SK-N-SH (cell line): ENCODE data around the gene STXBP6. TPM values are rescaled to one million over a fixed set of nuclear protein-coding genes. Genes with fewer than 3 reads are reported as not detected.

Source experiments
- CTCF ChIA-PET: fragments of 300-600, 350-600 bp; formaldehyde crosslinking; extraction: SDS; loops from one replicate; lab custom pipeline; 2021; lab: Yijun Ruan, JAX
- POLR2A ChIA-PET: fragments of 350-600 bp; sonication (Branson Sonifier 250); formaldehyde crosslinking; extraction: SDS; loops from one replicate; lab custom pipeline; 2020; ENCODE audit warnings: antibody characterized with exemption, inconsistent platforms; lab: Yijun Ruan, JAX
- DNase-seq: peaks from one replicate; pipeline ENCODE4 v3.0.0; 2012
- H2AFZ ChIP-seq: fragments of 200-600 bp; sonication (generic); 2 replicates; pipeline ENCODE4 v1.8.1; 2016; ENCODE audit warnings: antibody characterized with exemption, mild to moderate bottlenecking, low read depth
- H3F3A ChIP-seq: fragments of 200-600 bp; sonication (generic); replicated peaks from 2 replicates; pipeline ENCODE3; 2016; ENCODE audit warnings: antibody characterized with exemption, mild to moderate bottlenecking; ENCODE audit not compliant: insufficient read depth
- H3K27ac ChIP-seq, 2 experiments: fragments of 200-500 bp in 1 of 2; fragments of 200-600 bp in 1 of 2; sonication (Bioruptor generic) in 1 of 2; sonication (generic), shearing (Covaris generic) in 1 of 2; 2 replicates each; pipeline versions ENCODE4 v1.5.1 to v1.6.1; 2014 to 2016; ENCODE audit warnings: low read depth in 2 of 2, inconsistent platforms in 1 of 2, low read length in 1 of 2, mild to moderate bottlenecking in 1 of 2, mixed read lengths in 1 of 2
- H3K27me3 ChIP-seq: fragments of 200-600 bp; sonication (generic), shearing (Covaris generic); 2 replicates; pipeline ENCODE4 v1.6.1; 2016; ENCODE audit warnings: mixed run types; ENCODE audit not compliant: insufficient read depth
- H3K36me3 ChIP-seq, 2 experiments: fragments of 200-500 bp in 1 of 2; fragments of 200-600 bp in 1 of 2; sonication (Bioruptor generic) in 1 of 2; sonication (generic) in 1 of 2; replicated peaks in 1 of 2; 2 replicates each; pipeline versions ENCODE3 to v1.5.1; 2014 to 2016; ENCODE audit warnings: low read length in 1 of 2, mild to moderate bottlenecking in 1 of 2; ENCODE audit not compliant: insufficient read depth in 2 of 2, control insufficient read depth in 1 of 2
- H3K4me1 ChIP-seq, 2 experiments: fragments of 200-500 bp in 1 of 2; fragments of 200-600 bp in 1 of 2; sonication (Bioruptor generic) in 1 of 2; sonication (generic), shearing (Covaris generic) in 1 of 2; 2 replicates each; pipeline versions ENCODE4 v1.5.1 to v1.6.1; 2014 to 2016; ENCODE audit warnings: low read depth in 1 of 2, low read length in 1 of 2, mixed run types in 1 of 2; ENCODE audit not compliant: insufficient read depth in 2 of 2, control insufficient read depth in 1 of 2
- H3K4me2 ChIP-seq: fragments of 200-600 bp; sonication (generic), shearing (Covaris generic); 2 replicates; pipeline ENCODE4 v1.6.1; 2017; ENCODE audit warnings: mixed run types
- H3K4me3 ChIP-seq, 2 experiments: fragments of 200-500 bp in 1 of 2; fragments of 200-600 bp in 1 of 2; sonication (Bioruptor generic) in 1 of 2; sonication (generic), shearing (Covaris generic) in 1 of 2; 2 replicates each; pipeline versions ENCODE4 v1.5.1 to v1.8.1; 2014 to 2016; ENCODE audit warnings: low read depth in 2 of 2, inconsistent platforms in 1 of 2, low read length in 1 of 2, mild to moderate bottlenecking in 1 of 2, mixed read lengths in 1 of 2, moderate library complexity in 1 of 2
- H3K79me2 ChIP-seq: fragments of 200-600 bp; sonication (generic); 2 replicates; pipeline ENCODE4 v1.8.1; 2017; ENCODE audit warnings: mild to moderate bottlenecking; ENCODE audit not compliant: insufficient read depth
- H3K9ac ChIP-seq: fragments of 200-600 bp; sonication (generic); 2 replicates; pipeline ENCODE4 v1.6.1; 2017; ENCODE audit warnings: mixed run types
- H3K9me2 ChIP-seq: fragments of 200-600 bp; sonication (generic); 2 replicates; pipeline ENCODE4 v1.6.1; 2017; ENCODE audit warnings: mixed run types
- H3K9me3 ChIP-seq: fragments of 200-600 bp; sonication (generic); 2 replicates; pipeline ENCODE4 v1.6.1; 2017; ENCODE audit warnings: mixed run types, mild to moderate bottlenecking, moderate library complexity
- H4K20me1 ChIP-seq: fragments of 200-600 bp; sonication (generic); 2 replicates; pipeline ENCODE4 v1.6.1; 2017; ENCODE audit warnings: mild to moderate bottlenecking, mixed run types; ENCODE audit not compliant: insufficient read depth
- MEF2A ChIP-seq: IDR thresholded peaks from 2 replicates; pipeline ENCODE4 v1.4.0; 2012; ENCODE audit warnings: low read depth, borderline replicate concordance
- MXI1 ChIP-seq: IDR thresholded peaks from 2 replicates; pipeline ENCODE4 v1.6.1; 2012; ENCODE audit warnings: mild to moderate bottlenecking, low read depth, low read length, improper control_type of control experiment
- POLR2AphosphoS5 ChIP-seq: IDR thresholded peaks from 2 replicates; pipeline ENCODE4 v1.6.1; 2012; ENCODE audit warnings: low read depth, low read length
- SIN3A ChIP-seq: IDR thresholded peaks from 2 replicates; pipeline ENCODE4 v1.6.1; 2012; ENCODE audit warnings: low read depth, mild to moderate bottlenecking, low read length, moderate library complexity, borderline replicate concordance
- YY1 ChIP-seq: IDR thresholded peaks from 2 replicates; pipeline ENCODE4 v1.4.0; 2012; ENCODE audit warnings: low read depth, mild to moderate bottlenecking
- WGBS: methylation state at CpG from one replicate; pipeline ENCODE4 v1.1.6; 2017; ENCODE audit warnings: low lambda C conversion rate; 5-methylcytosine and 5-hydroxymethylcytosine counted together
- polyA plus RNA-seq, 3 experiments: library from polyadenylated mRNA; depleted of rRNA; stranded (reverse); fragments of >200 nt; gene quantifications; 2 replicates each; pipeline ENCODE4 v1.2.3, GENCODE V29; 2012
- TF ChIP-seq, protein P1 (sequence below): IDR thresholded peaks from 2 replicates; pipeline ENCODE4 v1.4.0; 2012; ENCODE audit warnings: low read depth, borderline replicate concordance

Gene STXBP6
- polyA plus RNA-seq, 1 of the 3 experiments (the other 2 are of a cell fraction), result 0.16 TPM

GRCh38 chr14:24789378-24789884, 260.5 kb downstream of the STXBP6 start (continued):
- TF ChIP-seq, protein P1, sequence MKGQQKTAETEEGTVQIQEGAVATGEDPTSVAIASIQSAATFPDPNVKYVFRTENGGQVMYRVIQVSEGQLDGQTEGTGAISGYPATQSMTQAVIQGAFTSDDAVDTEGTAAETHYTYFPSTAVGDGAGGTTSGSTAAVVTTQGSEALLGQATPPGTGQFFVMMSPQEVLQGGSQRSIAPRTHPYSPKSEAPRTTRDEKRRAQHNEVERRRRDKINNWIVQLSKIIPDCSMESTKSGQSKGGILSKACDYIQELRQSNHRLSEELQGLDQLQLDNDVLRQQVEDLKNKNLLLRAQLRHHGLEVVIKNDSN, result no peak

DNA sequence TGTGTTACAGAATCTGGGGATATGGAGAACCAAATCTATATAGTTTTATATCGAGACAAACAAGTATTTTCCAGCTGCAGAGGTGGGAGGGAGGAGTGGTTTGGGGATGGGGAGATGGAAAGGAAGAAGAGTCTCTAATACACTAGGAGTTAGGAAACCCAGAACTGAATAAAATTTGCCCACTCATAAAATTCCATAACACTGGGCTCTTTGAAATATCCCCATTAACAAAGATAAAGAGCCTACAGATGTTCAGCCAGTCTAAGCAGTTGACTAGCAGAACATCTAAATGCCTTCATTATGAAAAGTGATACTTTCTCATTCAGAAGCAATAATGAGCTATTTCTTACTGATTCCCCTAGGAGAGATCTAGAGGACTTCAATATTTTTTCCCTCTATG, 264.2 kb downstream of the STXBP6 start:
- Histone ChIP-seq H3K9me2 (no peaks in the 10 kb centered on the region), H3K36me3 (no peaks in the 10 kb centered on the region), H2AFZ (no peak overlapping the region), H3K79me2 (no peaks in the 10 kb centered on the region), H3K4me2 (no peak overlapping the region), H4K20me1 (no peaks in the 10 kb centered on the region), H3K9me3 (no peaks in the 10 kb centered on the region), H3K4me1 (no peaks in the 10 kb centered on the region), H3F3A (no peaks in the 10 kb centered on the region), H3K27ac (no peak overlapping the region), H3K27me3 (no peaks in the 10 kb centered on the region), H3K4me3 (no peak overlapping the region), H3K9ac (no peak overlapping the region)
- ChIA-PET POLR2A (no interaction called here), CTCF (interaction anchor here (4.5 kb wide), 1 partner anchor 20 kb away, joined by 23 read pairs; no protein-coding TSS in a partner anchor)
- TF ChIP-seq YY1, result no peak
- WGBS, result 0% methylated on average over 1 of the region's 1 CpG
- DNase-seq, result no peak

DNA sequence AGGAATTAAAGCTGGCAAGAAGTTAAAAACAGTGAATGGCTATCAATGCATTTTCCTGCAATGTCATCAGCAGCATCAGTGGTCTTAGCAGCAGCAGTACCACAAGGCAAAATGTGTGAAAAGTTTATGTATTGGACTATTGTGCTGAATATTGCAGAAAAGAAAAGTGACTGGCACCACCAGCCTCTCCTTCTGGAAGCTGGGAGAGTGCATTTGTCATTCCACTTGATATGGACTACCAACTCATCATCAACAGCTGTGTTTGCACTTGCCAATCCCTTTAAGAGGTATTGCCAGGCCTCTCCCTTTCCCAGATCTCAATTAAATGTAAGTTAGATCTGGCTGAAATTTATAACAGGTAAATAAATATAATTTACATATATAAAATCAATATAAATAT, 265.0 kb downstream of the STXBP6 start:
- Histone ChIP-seq H3K79me2 (no peaks in the 10 kb centered on the region), H3K4me1 (no peaks in the 10 kb centered on the region), H3F3A (no peaks in the 10 kb centered on the region), H3K4me3 (no peak overlapping the region), H3K36me3 (no peaks in the 10 kb centered on the region), H3K4me2 (no peak overlapping the region), H3K9me2 (no peaks in the 10 kb centered on the region), H3K27ac (no peak overlapping the region), H3K27me3 (no peaks in the 10 kb centered on the region), H2AFZ (no peak overlapping the region), H4K20me1 (no peaks in the 10 kb centered on the region), H3K9me3 (no peaks in the 10 kb centered on the region), H3K9ac (no peak overlapping the region)
- DNase-seq, result no peak
- TF ChIP-seq MEF2A (no peak), YY1 (no peak), MXI1 (no peak)
- CTCF ChIA-PET, result no interaction called here
- POLR2A ChIA-PET, result no interaction called here

- Histone ChIP-seq H3K4me2 (no peak overlapping the region), H3K9me2 (no peaks in the 10 kb centered on the region), H3K36me3 (no peaks in the 10 kb centered on the region), H3F3A (no peaks in the 10 kb centered on the region), H3K79me2 (no peaks in the 10 kb centered on the region), H2AFZ (no peak overlapping the region), H3K27ac (no peak overlapping the region), H3K4me3 (no peak overlapping the region), H3K4me1 (no peaks in the 10 kb centered on the region), H3K9ac (no peak overlapping the region), H3K9me3 (no peaks in the 10 kb centered on the region), H4K20me1 (no peaks in the 10 kb centered on the region), H3K27me3 (no peaks in the 10 kb centered on the region)
- TF ChIP-seq, protein P1, result no peak
- TF ChIP-seq POLR2AphosphoS5 (no peak), SIN3A (no peak)
- ChIA-PET POLR2A (no interaction called here), CTCF (no interaction called here)
- 0% methylated on average over 1 of the region's 1 CpG for WGBS
- no peak for DNase-seq
These were observed 266.2 kb downstream of the STXBP6 start for GRCh38 chr14:24783791-24784190.
